IMR-90 (cell line): ENCODE results near the gene ZNF532.
"Not testable (repeated sequence)": the region's sequence is repeated elsewhere in the genome, so short reads cannot be mapped to it uniquely, and the experiment has no call there.

ENCODE experiments used
- CEBPB ChIP-seq: IDR thresholded peaks from 2 replicates; pipeline ENCODE4 v1.6.1; 2012; ENCODE audit warnings: low read depth, low read length, improper control_type of control experiment
- CHD1 ChIP-seq: IDR thresholded peaks from 2 replicates; pipeline ENCODE4 v1.6.1; 2012; ENCODE audit warnings: low read depth, low read length, improper control_type of control experiment
- CTCF ChIP-seq: conservative IDR thresholded peaks from 2 replicates; pipeline ENCODE4 v1.5.1; 2012; ENCODE audit warnings: mild to moderate bottlenecking, low read depth, low read length, improper control_type of control experiment
- FOS ChIP-seq: fragments of 150-350 bp; IDR thresholded peaks from 2 replicates; pipeline ENCODE4 v1.6.1; 2016; ENCODE audit warnings: low read depth, low read length
- MAZ ChIP-seq: IDR thresholded peaks from 2 replicates; pipeline ENCODE4 v1.6.1; 2012; ENCODE audit warnings: low read depth, mild to moderate bottlenecking, low read length, improper control_type of control experiment, moderate library complexity, borderline replicate concordance
- NFE2L2 ChIP-seq: fragments of 150-350 bp; IDR thresholded peaks from 2 replicates; pipeline ENCODE4 v1.6.1; 2016; ENCODE audit warnings: low read depth, mild to moderate bottlenecking, low read length
- POLR2A ChIP-seq: IDR thresholded peaks from 2 replicates; pipeline ENCODE4 v1.6.1; 2012; ENCODE audit warnings: mild to moderate bottlenecking, low read depth, low read length
- RFX5 ChIP-seq: IDR thresholded peaks from 2 replicates; pipeline ENCODE4 v1.8.0; 2012; ENCODE audit warnings: low read depth, mild to moderate bottlenecking, low read length, moderate library complexity
- SMC3 ChIP-seq: fragments of 150-350 bp; IDR thresholded peaks from 2 replicates; pipeline ENCODE4 v1.6.1; 2016; ENCODE audit warnings: low read depth, mild to moderate bottlenecking, antibody characterized with exemption, low read length, moderate library complexity

- not testable (repeated sequence) for TF ChIP-seq SMC3, CHD1, CEBPB, NFE2L2, CTCF, POLR2A, RFX5, MAZ, FOS
Measured at GRCh38 chr18:59025532-59025931, 160.9 kb downstream of the ZNF532 start.
